ENCODE data around the gene LRCH2. TPM values are rescaled to one million over a fixed set of nuclear protein-coding genes. Genes with fewer than 3 reads are reported as not detected.

The LRCH2 gene
- total and polyA plus RNA-seq, 9 of the 15 experiments (the other 6 are each of a cell fraction or from before 2014, with no cell fraction given) = 1.4 to 7.2 (median 2.9) TPM

GRCh38 chrX:115260330-115260729, 26.4 kb upstream of the LRCH2 start (continued):
- no peak for TF ChIP-seq ZNF76 (CRISPR knock-in tag; IDR thresholded peaks at IDR 0.05; ENCODE audit: borderline replicate concordance)

GRCh38 chrX:115259238-115259875, 25.5 kb upstream of the LRCH2 start:
- FAIRE-seq = no peak
- Histone ChIP-seq H3K27me3 (ENCODE audit: control insufficient read depth in 2 of 2, insufficient read depth in 2 of 2, low read length in 2 of 2) (no peaks in the 10 kb centered on the region), H3K9ac (ENCODE audit: insufficient read depth in 1 of 2, low read depth in 2 of 2, low read length in 2 of 2) (no peak overlapping the region), H3K9me3 (replicated peaks; ENCODE audit: control insufficient read depth, insufficient read depth, low read depth, low read length) (no peaks in the 10 kb centered on the region), H4K20me1 (replicated peaks; ENCODE audit: control insufficient read depth, insufficient read depth, low read length) (no peaks in the 10 kb centered on the region), H3K4me3 (no peak overlapping the region), H2AFZ (ENCODE audit: low read depth, low read length) (no peak overlapping the region), H3K36me3 (ENCODE audit: control insufficient read depth, insufficient read depth, low read length) (no peaks in the 10 kb centered on the region), H3K4me1 (replicated peaks in 1 of 2; ENCODE audit: control insufficient read depth in 2 of 2, insufficient read depth in 2 of 2, low read length in 2 of 2) (no peaks in the 10 kb centered on the region), H3K9me1 (ENCODE audit: control insufficient read depth, insufficient read depth, low read length) (no peaks in the 10 kb centered on the region), H3K27ac (ENCODE audit: extremely low read depth, low read depth, low read length) (no peak overlapping the region), H3K79me2 (ENCODE audit: control insufficient read depth, insufficient read depth, low read length) (no peaks in the 10 kb centered on the region), H3K4me2 (ENCODE audit: insufficient read depth, low read length) (no peak overlapping the region)
- peak in 2 of 4 experiments; percentile 2 to 4 for DNase-seq (ENCODE audit: extremely low read depth in 1 of 4, low spot score in 3 of 4)
- 0% methylated on average over 3 of the region's 3 CpGs for WGBS (ENCODE audit: insufficient coverage, low coverage, missing lambda C conversion rate)
- in situ Hi-C loops (cut with MboI) (no loop called here), intact Hi-C loops (cut with micrococcal nuclease) (no loop called here)
- ATAC-seq = no peak
- CTCF ChIA-PET (ENCODE audit: low intra/inter-chr PET ratio) = no interaction called here
- POLR2A ChIA-PET = interaction anchor here (1.0 kb wide), 1 partner anchor 11 kb away, joined by 5 read pairs; no protein-coding TSS in a partner anchor
- no TSS peak for BruUV-seq (replicated peaks)
- TF ChIP-seq SOX6 (IDR thresholded peaks at IDR 0.05) (no peak), KLF16 (IDR thresholded peaks at IDR 0.05) (0 out of 2 replicates have a peak, but pooled peaks have one; percentile 10), TAL1 (IDR thresholded peaks at IDR 0.05) (peak; percentile 74), ZNF174 (CRISPR knock-in tag; IDR thresholded peaks at IDR 0.05) (no peak), MTA2 (IDR thresholded peaks at IDR 0.05; ENCODE audit: low read depth) (peak; percentile 44; the same call in 1 of the 2 replicates), NCOR1 (IDR thresholded peaks at IDR 0.05) (0 out of 2 replicates have a peak, but pooled peaks have one; percentile 24), ZFP36 (IDR thresholded peaks at IDR 0.05; ENCODE audit: low read depth, low read length, partially characterized antibody) (no peak), MEIS2 (IDR thresholded peaks at IDR 0.05; ENCODE audit: partially characterized antibody) (peak; percentile 8), REST (IDR thresholded peaks at IDR 0.05; ENCODE audit: borderline replicate concordance) (no peak), REST (CRISPR knock-in tag; IDR thresholded peaks at IDR 0.05; ENCODE audit: low read depth) (no peak), GATAD2A (IDR thresholded peaks at IDR 0.05) (no peak), ZNF175 (CRISPR knock-in tag; IDR thresholded peaks at IDR 0.05; ENCODE audit: low read depth) (no peak), RCOR1 (IDR thresholded peaks at IDR 0.05; ENCODE audit: borderline replicate concordance in 1 of 2, low read depth in 2 of 2, low read length in 2 of 2) (peak in 1 of 2 experiments; percentile 86; a peak in 2 of 4 replicates), SPI1 (IDR thresholded peaks at IDR 0.05; ENCODE audit: borderline replicate concordance, low read depth, low read length) (peak; percentile 69; the same call in 1 of the 2 replicates)

Data from K562 (cell line).